ENCODE measurements around the gene ELL. TPM values are rescaled to one million over a fixed set of nuclear protein-coding genes. Genes with fewer than 3 reads are reported as not detected.

Gene ELL
- total RNA-seq, 2 experiments from 2014 or later = 46.2 to 46.8 TPM

GRCh38 chr19:18452386-18452785, 69.5 kb downstream of the ELL start:
- Histone ChIP-seq H3K36me3 (ENCODE audit: insufficient read depth, low read length) (peaks cover 59% of the 10 kb centered on the region), H3K4me1 (ENCODE audit: insufficient read depth, low read length) (peaks cover 11% of the 10 kb centered on the region), H3K27ac (ENCODE audit: low read depth in 1 of 2, low read length in 2 of 2) (no peak overlapping the region), H3K27me3 (ENCODE audit: control insufficient read depth in 1 of 2, insufficient read depth in 2 of 2, low read length in 2 of 2) (no peaks in the 10 kb centered on the region), H3K4me3 (ENCODE audit: low read length) (no peak overlapping the region), H3K9me3 (ENCODE audit: control insufficient read depth in 1 of 2, insufficient read depth in 1 of 2, low read length in 2 of 2) (no peaks in the 10 kb centered on the region)
- Mint-ChIP-seq H3K27ac (no peak overlapping the region), H3K27me3 (no peaks in the 10 kb centered on the region), H3K9me3 (no peaks in the 10 kb centered on the region), H3K36me3 (ENCODE audit: low read depth) (peaks cover 71% of the 10 kb centered on the region), H3K4me1 (ENCODE audit: low read depth) (peaks cover 8% of the 10 kb centered on the region), H3K4me3 (no peak overlapping the region)
- no peak for ATAC-seq (ENCODE audit: poor library complexity)
- CTCF ChIA-PET = interaction anchor here (2.0 kb wide), 1 partner anchor 9 kb away, joined by 17 read pairs; no protein-coding TSS in a partner anchor
- intact Hi-C loops (cut with DNase I, micrococcal nuclease) = loop anchor here in 1 of 2 experiments (5.0 kb wide), 3 partner anchors 220 to 490 kb away; partner anchors contain the start of gene HOMER3
- POLR2A ChIA-PET = no interaction called here
- DNase-seq = no peak
- no peak for TF ChIP-seq CTCF (IDR thresholded peaks at IDR 0.05)

- ChIA-PET POLR2A (interaction anchor here (0.6 kb wide), 1 partner anchor 380 kb away, joined by 3 read pairs; the partner anchor contains the start of gene UPF1), CTCF (interaction anchor here (0.5 to 2.0 kb wide), 29 partner anchors 8 to 580 kb away, joined by 3 to 17 read pairs (median 3); partner anchors contain the start of genes COPE, DDX49, FKBP8 and KXD1)
- Mint-ChIP-seq H3K9me3 (no peaks in the 10 kb centered on the region), H3K27me3 (no peaks in the 10 kb centered on the region), H3K4me1 (ENCODE audit: low read depth) (peaks cover 8% of the 10 kb centered on the region), H3K27ac (no peak overlapping the region), H3K4me3 (no peak overlapping the region), H3K36me3 (ENCODE audit: low read depth) (peaks cover 73% of the 10 kb centered on the region)
- H3K27ac ChIP-seq (ENCODE audit: low read depth in 1 of 2, low read length in 2 of 2) = no peak overlapping the region
- ATAC-seq (ENCODE audit: poor library complexity) (peak; percentile 94), DNase-seq (peak; percentile 75 to 93 (median 86))
- TF ChIP-seq CTCF (IDR thresholded peaks at IDR 0.05) = peak; percentile 94
- no peaks in the 10 kb centered on the region for H3K9me3 ChIP-seq (ENCODE audit: control insufficient read depth in 1 of 2, insufficient read depth in 1 of 2, low read length in 2 of 2)
- intact Hi-C loops (cut with DNase I, micrococcal nuclease) = loop anchor here (1.0 to 5.0 kb wide), 4 partner anchors 221 to 491 kb away; partner anchors contain the start of gene HOMER3 (in 1 of the 2)
- no peak overlapping the region for H3K4me3 ChIP-seq (ENCODE audit: low read length)
- peaks cover 59% of the 10 kb centered on the region for H3K36me3 ChIP-seq (ENCODE audit: insufficient read depth, low read length)
- H3K27me3 ChIP-seq (ENCODE audit: control insufficient read depth in 1 of 2, insufficient read depth in 2 of 2, low read length in 2 of 2) = no peaks in the 10 kb centered on the region
- H3K4me1 ChIP-seq (ENCODE audit: insufficient read depth, low read length) = peaks cover 11% of the 10 kb centered on the region
These were observed 70.7 kb downstream of the ELL start for GRCh38 chr19:18450931-18451836.

- DNase-seq = no peak
- peaks cover 8% of the 10 kb centered on the region for H3K4me1 Mint-ChIP-seq (ENCODE audit: low read depth)
- ChIA-PET POLR2A (no interaction called here), CTCF (interaction anchor here (0.6 to 2.0 kb wide), 20 partner anchors 7 to 397 kb away, joined by 3 to 17 read pairs (median 4); partner anchors contain the start of genes FKBP8, REX1BD, SSBP4 and UPF1)
- no peak overlapping the region for H3K27ac Mint-ChIP-seq
- no peak for ATAC-seq (ENCODE audit: poor library complexity)
- TF ChIP-seq CTCF (IDR thresholded peaks at IDR 0.05) = no peak
- H3K9me3 ChIP-seq (ENCODE audit: control insufficient read depth in 1 of 2, insufficient read depth in 1 of 2, low read length in 2 of 2) = no peaks in the 10 kb centered on the region
- no peak overlapping the region for H3K27ac ChIP-seq (ENCODE audit: low read depth in 1 of 2, low read length in 2 of 2)
- peaks cover 68% of the 10 kb centered on the region for H3K36me3 Mint-ChIP-seq (ENCODE audit: low read depth)
- intact Hi-C loops (cut with DNase I, micrococcal nuclease) = loop anchor here in 1 of 2 experiments (5.0 kb wide), 3 partner anchors 222 to 492 kb away; partner anchors contain the start of gene HOMER3
- no peak overlapping the region for H3K4me3 Mint-ChIP-seq
- no peaks in the 10 kb centered on the region for H3K27me3 Mint-ChIP-seq
- H3K9me3 Mint-ChIP-seq = no peaks in the 10 kb centered on the region
- H3K36me3 ChIP-seq (ENCODE audit: insufficient read depth, low read length) = peaks cover 62% of the 10 kb centered on the region
- peaks cover 11% of the 10 kb centered on the region for H3K4me1 ChIP-seq (ENCODE audit: insufficient read depth, low read length)
- no peak overlapping the region for H3K4me3 ChIP-seq (ENCODE audit: low read length)
- H3K27me3 ChIP-seq (ENCODE audit: control insufficient read depth in 1 of 2, insufficient read depth in 2 of 2, low read length in 2 of 2) = no peaks in the 10 kb centered on the region
These were observed 71.6 kb downstream of the ELL start for GRCh38 chr19:18450021-18450930.

Measured in CD4-positive, alpha-beta T cell (primary cell).